ENCODE data around the gene TMPRSS2.

Gene TMPRSS2

GRCh38 chr21:41488080-41488479 is 19.9 kb downstream of the TMPRSS2 start:
- no peak for DNase-seq (ENCODE audit: low read depth)
- TF ChIP-seq CTCF (IDR thresholded peaks at IDR 0.05; ENCODE audit: control insufficient read depth, insufficient read depth, low read depth, low read length, missing control alignments), result no peak
- H3K4me3 ChIP-seq (ENCODE audit: control insufficient read depth, low read depth, low read length), result no peak overlapping the region

- TF ChIP-seq CTCF (IDR thresholded peaks at IDR 0.05; ENCODE audit: control insufficient read depth, insufficient read depth, low read depth, low read length, missing control alignments), result no peak
- DNase-seq (ENCODE audit: low read depth), result no peak
- no peak overlapping the region for H3K4me3 ChIP-seq (ENCODE audit: control insufficient read depth, low read depth, low read length)
These were observed 20.9 kb downstream of the TMPRSS2 start for GRCh38 chr21:41487082-41487481.

- TF ChIP-seq CTCF (IDR thresholded peaks at IDR 0.05; ENCODE audit: control insufficient read depth, insufficient read depth, low read depth, low read length, missing control alignments), result no peak
- DNase-seq (ENCODE audit: low read depth), result no peak
- H3K4me3 ChIP-seq (ENCODE audit: control insufficient read depth, low read depth, low read length), result no peak overlapping the region
These were observed 24.0 kb downstream of the TMPRSS2 start for GRCh38 chr21:41483973-41484372.

GRCh38 chr21:41483415-41483814 is 24.5 kb downstream of the TMPRSS2 start:
- no peak overlapping the region for H3K4me3 ChIP-seq (ENCODE audit: control insufficient read depth, low read depth, low read length)
- TF ChIP-seq CTCF (IDR thresholded peaks at IDR 0.05; ENCODE audit: control insufficient read depth, insufficient read depth, low read depth, low read length, missing control alignments), result no peak
- no peak for DNase-seq (ENCODE audit: low read depth)

- DNase-seq (ENCODE audit: low read depth), result no peak
- no peak for TF ChIP-seq CTCF (IDR thresholded peaks at IDR 0.05; ENCODE audit: control insufficient read depth, insufficient read depth, low read depth, low read length, missing control alignments)
- no peak overlapping the region for H3K4me3 ChIP-seq (ENCODE audit: control insufficient read depth, low read depth, low read length)
These were observed 25.0 kb downstream of the TMPRSS2 start for GRCh38 chr21:41482980-41483379.

- no peak for DNase-seq (ENCODE audit: low read depth)
- no peak for TF ChIP-seq CTCF (IDR thresholded peaks at IDR 0.05; ENCODE audit: control insufficient read depth, insufficient read depth, low read depth, low read length, missing control alignments)
- H3K4me3 ChIP-seq (ENCODE audit: control insufficient read depth, low read depth, low read length), result no peak overlapping the region
These were observed 25.7 kb downstream of the TMPRSS2 start for GRCh38 chr21:41482301-41482700.

GRCh38 chr21:41481191-41481590 is 26.8 kb downstream of the TMPRSS2 start:
- H3K4me3 ChIP-seq (ENCODE audit: control insufficient read depth, low read depth, low read length), result no peak overlapping the region
- no peak for DNase-seq (ENCODE audit: low read depth)
- no peak for TF ChIP-seq CTCF (IDR thresholded peaks at IDR 0.05; ENCODE audit: control insufficient read depth, insufficient read depth, low read depth, low read length, missing control alignments)

Data from AG09309 (cell line).